ENCODE results near the gene CPEB4.

- no peak for TF ChIP-seq CTCF (conservative IDR thresholded peaks at IDR 0.05)
- TF ChIP-seq EZH2 (IDR thresholded peaks at IDR 0.05; ENCODE audit: low read depth): no peak
These were observed 5.0 kb downstream of the CPEB4 start for GRCh38 chr5:173893192-173893561.

Data from PC-9 (cell line).